ENCODE measurements around the gene ECT2L. TPM values are rescaled to one million over a fixed set of nuclear protein-coding genes. Genes with fewer than 3 reads are reported as not detected.

The ECT2L gene
- total and polyA plus RNA-seq, 2 of the 4 experiments (the other 2 are of a cell fraction), result not detected

GRCh38 chr6:138785079-138785478 is 10.8 kb upstream of the ECT2L start:
- Histone ChIP-seq H3K4ac (ENCODE audit: low read depth, low read length) (no peak overlapping the region), H2AK9ac (replicated peaks; ENCODE audit: low read depth, low read length, poor library complexity) (no peak overlapping the region), H3K27me3 (ENCODE audit: control insufficient read depth, insufficient read depth, low read length) (no peaks in the 10 kb centered on the region), H3K36me3 (ENCODE audit: control insufficient read depth, insufficient read depth, low read length) (peaks cover 10% of the 10 kb centered on the region; the same call in 1 of the 2 replicates), H4K20me1 (ENCODE audit: insufficient read depth, low read length) (no peaks in the 10 kb centered on the region), H3K14ac (replicated peaks; ENCODE audit: low read depth, low read length) (no peak overlapping the region), H2BK120ac (ENCODE audit: low read depth, low read length) (no peak overlapping the region), H2BK5ac (ENCODE audit: low read depth, low read length, poor library complexity, severe bottlenecking) (no peak overlapping the region), H3K56ac (ENCODE audit: extremely low read depth, insufficient read depth, low read length) (no peak overlapping the region), H4K91ac (ENCODE audit: insufficient read depth, low read depth, low read length) (no peak overlapping the region), H3K4me2 (ENCODE audit: low read depth, low read length) (no peak overlapping the region), H3K27ac (ENCODE audit: insufficient read depth, low read length) (no peak overlapping the region), H2BK20ac (ENCODE audit: low read depth, low read length) (no peak overlapping the region), H2BK15ac (ENCODE audit: low read depth, low read length) (no peak overlapping the region), H2AFZ (replicated peaks; ENCODE audit: low read length, poor library complexity) (no peak overlapping the region), H3K9me3 (ENCODE audit: control insufficient read depth, insufficient read depth, low read length) (no peaks in the 10 kb centered on the region), H3K9ac (ENCODE audit: low read depth, low read length) (no peak overlapping the region), H3K18ac (ENCODE audit: low read depth, low read length) (no peak overlapping the region), H3K79me1 (ENCODE audit: low read depth in 1 of 2, low read length in 2 of 2) (no peaks in the 10 kb centered on the region), H3K23ac (ENCODE audit: low read depth, low read length) (no peak overlapping the region), H3K4me3 (ENCODE audit: insufficient read depth, low read depth, low read length) (no peak overlapping the region), H3K9me1 (ENCODE audit: insufficient read depth, low read length) (no peaks in the 10 kb centered on the region), H2AK5ac (ENCODE audit: low read depth, low read length) (no peak overlapping the region), H3K4me1 (ENCODE audit: control insufficient read depth, insufficient read depth, low read length) (no peaks in the 10 kb centered on the region), H4K8ac (ENCODE audit: low read depth in 2 of 2, low read length in 2 of 2) (no peak overlapping the region), H4K5ac (ENCODE audit: low read depth, low read length) (no peak overlapping the region)
- no TSS peak for BruUV-seq (replicated peaks)
- in situ Hi-C loops (cut with MboI; ENCODE audit: low sequenced_read_pairs), result no loop called here
- dilution Hi-C loops (cut with HindIII; ENCODE audit: low sequenced_read_pairs, unreplicated experiment), result no loop called here
- TF ChIP-seq BHLHE40 (IDR thresholded peaks at IDR 0.05; ENCODE audit: low read depth, low read length) (no peak), MAZ (IDR thresholded peaks at IDR 0.05; ENCODE audit: borderline replicate concordance, low read depth, low read length) (no peak)
- POLR2A ChIA-PET (ENCODE audit: unreplicated experiment), result no interaction called here
- WGBS, 2 experiments (ENCODE audit: extremely low coverage in 2 of 2, insufficient read length in 1 of 2), result 20% methylated on average over 1 of the region's 4 CpGs; no CpG with 5 or more reads in 1 of the 2 experiments
- intact Hi-C loops (cut with micrococcal nuclease), result no loop called here
- ATAC-seq (ENCODE audit: low read depth) (no peak), DNase-seq (no peak)
- CTCF ChIA-PET, result no interaction called here
